ENCODE results near the gene THEMIS. TPM values are rescaled to one million over a fixed set of nuclear protein-coding genes. Genes with fewer than 3 reads are reported as not detected.

Gene THEMIS
- total RNA-seq, 1 donor from 2014 or later, result 0.13 TPM

DNA sequence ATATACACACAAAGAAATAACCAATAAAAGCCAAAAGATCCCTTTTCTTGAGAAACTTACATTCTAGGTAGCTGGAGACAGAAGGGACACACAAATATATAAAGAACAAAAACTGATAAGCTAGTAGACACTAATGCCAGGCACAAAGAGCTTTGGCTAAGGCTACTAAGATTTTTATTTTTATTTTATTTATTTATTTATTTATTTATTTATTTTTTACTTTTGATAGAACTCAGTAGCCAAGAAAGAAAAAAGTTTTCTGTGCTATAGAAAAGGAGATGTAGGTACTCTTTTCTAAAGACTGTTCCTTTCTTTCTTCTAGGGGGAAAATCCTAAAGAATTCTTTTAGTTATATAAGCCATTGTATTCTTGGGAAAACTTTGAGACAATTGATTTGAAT lies 34.1 kb downstream of the THEMIS start:
- DNase-seq (ENCODE audit: low spot score), result no peak
- ATAC-seq, result no peak

DNA sequence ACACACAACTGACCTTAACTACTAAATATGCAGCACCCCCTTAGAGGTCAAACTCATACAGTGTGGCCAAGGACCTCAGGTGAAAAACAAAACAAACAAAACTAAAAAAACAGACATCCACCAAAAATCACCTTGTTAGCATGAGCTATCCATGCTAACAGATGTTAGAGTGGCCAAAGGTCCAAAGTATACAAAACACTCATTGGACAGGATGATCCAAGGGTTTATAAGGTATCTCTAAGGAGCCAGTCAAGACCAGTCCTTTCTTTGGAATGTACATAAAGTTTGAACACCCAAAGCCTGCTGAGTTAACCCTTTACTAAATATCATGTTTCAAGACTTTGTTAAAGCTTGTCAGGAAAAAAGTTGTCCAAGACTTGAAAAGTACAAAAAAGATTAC lies 35.8 kb downstream of the THEMIS start:
- no peak for ATAC-seq
- DNase-seq (ENCODE audit: low spot score), result no peak

DNA sequence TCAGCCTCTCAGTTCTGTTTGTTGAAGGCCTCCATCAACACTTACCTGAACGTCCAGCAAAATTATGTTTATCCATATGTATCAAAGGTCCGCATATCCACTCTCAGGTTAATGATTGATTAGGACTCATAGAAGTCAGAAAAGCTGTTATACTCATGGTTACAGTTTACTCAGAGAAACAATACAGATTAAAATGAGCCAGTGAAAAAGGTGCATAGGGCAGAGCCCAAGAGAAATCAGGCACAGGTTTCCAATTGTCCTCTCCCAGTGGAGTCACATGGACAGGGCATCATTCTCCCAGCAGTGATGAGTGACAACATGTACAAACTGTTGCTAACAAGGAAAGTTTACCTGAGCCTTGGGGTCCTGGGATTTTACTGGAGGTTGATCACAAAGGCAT lies 36.2 kb downstream of the THEMIS start:
- DNase-seq (ENCODE audit: low spot score) (no peak), ATAC-seq (no peak)

DNA sequence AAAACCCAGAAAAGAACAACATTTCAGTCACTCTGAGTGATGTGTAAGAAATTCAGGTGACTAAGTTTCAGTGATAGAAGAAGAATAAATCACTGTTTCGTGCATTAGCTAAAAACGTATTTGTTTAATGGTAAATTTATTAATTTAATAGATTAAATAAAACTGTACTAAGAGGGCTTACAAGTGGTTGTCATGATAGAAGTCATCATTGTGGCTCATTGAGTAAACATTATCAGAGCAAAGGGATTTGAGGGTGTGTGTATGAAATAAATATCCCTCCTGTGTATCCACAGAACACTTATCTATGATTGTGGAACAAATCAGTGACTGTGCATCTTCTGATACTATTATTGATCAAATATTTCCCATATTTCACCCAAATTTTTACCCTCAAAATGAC lies 40.1 kb downstream of the THEMIS start:
- DNase-seq (ENCODE audit: low spot score) (no peak), ATAC-seq (no peak)

DNA sequence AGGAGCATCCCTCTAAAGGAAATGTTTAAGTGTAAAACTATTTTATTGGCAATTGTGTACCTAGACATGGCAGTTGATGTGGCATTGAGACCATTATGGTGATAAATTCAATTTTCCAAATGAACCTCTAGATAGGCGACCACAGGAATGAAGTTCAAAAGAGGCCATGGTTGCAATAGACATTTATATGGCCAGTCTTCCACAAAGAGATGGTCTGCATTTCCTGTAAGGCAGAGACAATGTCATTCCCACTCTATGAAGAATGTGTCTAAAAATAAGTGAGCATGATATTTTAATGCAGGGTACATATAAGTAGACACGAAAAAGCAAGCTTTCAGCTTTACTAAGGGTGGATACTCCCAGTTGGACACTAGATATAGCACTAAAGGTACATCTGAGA lies 40.9 kb downstream of the THEMIS start:
- DNase-seq (ENCODE audit: low spot score) (no peak), ATAC-seq (no peak)

DNA sequence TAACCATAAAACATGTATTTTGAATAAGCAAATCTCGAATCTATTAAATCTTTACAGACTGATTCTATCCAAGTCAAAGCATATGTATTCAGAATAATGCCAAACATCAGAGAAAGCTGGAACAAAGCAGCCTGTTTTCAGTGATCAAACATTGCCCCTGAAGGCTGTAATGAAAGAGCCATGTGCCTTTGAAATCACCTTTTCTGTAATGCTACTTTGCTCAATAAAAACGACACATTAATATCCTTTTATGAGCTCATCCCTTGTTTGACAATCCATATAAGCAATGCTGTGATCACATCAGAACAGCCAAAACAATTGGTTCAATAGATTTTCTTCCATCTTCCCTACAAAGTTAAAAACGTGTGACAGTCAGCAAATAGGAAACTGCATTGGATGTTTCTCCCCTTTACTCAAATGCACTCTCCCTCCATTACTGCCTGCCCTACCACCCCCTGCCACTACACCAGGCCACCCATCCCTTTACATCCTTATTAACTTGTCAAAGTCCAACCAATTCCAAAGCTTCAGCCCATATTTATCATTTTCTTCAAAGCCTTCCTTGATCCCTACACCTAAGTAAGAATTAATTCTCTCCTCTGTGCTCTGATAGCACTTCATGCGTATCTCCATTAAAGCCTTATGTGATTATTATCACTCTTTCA lies 42.0 kb downstream of the THEMIS start:
- DNase-seq (ENCODE audit: low spot score), result no peak
- no peak for ATAC-seq

DNA sequence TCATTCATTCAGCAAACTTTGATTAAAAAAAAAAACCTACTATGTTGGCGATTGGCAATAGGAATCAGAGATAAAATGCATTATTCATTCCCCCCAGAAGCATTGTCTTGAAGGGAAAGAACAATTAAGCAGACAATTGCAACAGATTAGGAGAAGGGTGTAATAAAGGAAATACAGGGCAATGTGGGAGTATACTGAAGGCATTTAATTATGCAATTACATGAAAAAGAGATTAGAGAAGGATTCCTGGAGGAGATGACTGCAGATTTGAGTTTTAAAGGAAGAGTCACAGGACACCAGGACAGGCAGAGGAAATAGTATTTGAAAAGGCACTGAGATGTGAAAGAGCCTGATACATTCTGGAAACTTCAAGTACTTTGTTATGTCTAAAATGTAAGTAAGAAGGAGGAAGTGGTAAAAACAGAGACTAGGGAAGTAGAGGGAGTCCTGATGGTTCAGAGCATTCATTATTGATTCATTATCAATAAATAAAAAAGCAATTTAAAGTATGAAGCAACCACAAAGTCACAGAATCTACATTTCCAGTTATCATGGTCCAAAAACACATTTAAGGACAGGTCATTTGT lies 43.7 kb downstream of the THEMIS start:
- ATAC-seq (no peak), DNase-seq (ENCODE audit: low spot score) (no peak)

DNA sequence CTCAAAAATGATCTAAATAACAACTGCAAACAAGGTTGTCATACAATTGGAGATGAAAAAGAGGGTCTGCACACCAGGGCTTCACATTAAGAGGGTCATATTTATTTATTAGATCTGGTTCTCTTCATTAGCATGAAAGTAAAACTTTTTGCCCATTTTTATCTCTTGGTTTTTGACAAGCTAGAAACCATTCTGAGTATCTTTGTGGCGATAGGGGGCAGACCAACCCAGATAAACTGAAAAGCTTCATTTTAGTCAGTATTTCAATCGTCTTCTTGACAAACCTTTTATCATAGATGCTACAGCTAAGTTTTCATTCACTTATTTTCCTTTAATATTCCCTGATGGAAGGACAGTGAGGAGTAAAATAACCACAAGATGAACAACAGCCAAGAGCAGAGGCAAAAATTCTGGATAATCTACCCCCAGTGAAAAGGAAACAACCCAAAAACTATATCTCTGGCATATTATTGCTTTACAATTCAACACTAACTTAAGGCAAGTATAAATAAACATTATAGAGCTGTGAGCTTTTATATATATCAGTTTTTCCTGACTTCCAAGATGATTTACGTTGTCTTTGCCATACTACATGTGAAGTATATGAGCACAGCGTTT lies 45.2 kb downstream of the THEMIS start:
- peak; percentile 67 for ATAC-seq
- no peak for DNase-seq (ENCODE audit: low spot score)

DNA sequence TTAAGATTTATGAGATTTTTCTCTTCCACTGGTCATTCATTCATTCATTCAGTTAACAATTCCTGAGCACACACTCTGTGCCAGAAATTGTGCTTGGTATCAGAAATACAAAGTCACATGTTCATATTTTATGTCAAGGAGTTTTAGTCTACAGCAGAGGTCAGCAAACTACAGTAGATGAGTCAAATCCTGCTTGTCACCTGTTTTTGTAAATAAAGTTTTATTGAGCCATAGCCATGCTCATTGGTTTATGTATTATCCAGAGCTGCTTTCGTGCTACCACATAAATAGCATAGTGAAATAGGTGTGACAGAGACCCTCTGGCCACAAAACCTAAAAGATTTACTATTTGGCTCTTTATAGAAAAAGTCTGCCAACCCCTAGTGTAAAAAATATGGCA lies 46.8 kb downstream of the THEMIS start:
- DNase-seq (ENCODE audit: low spot score) (no peak), ATAC-seq (no peak)

DNA sequence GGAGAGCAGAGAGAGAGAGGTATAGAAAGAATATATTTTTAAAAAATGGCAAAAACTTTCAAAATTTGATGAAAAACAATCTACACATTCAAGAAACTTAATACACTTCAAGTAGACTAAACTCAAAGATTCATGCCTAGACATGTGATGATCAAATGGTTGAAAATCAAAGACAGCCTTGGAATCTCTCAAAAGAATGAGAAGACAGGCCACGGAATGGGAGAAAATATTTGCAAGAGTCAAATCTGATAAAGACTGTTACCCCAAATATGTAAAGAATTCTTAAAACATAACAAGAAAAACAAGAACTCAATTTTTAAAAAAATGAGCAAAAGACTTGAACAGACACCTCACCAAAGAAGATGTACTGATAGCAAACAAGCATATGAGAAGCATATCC lies 49.7 kb downstream of the THEMIS start:
- DNase-seq (ENCODE audit: low spot score), result no peak
- no peak for ATAC-seq

DNA sequence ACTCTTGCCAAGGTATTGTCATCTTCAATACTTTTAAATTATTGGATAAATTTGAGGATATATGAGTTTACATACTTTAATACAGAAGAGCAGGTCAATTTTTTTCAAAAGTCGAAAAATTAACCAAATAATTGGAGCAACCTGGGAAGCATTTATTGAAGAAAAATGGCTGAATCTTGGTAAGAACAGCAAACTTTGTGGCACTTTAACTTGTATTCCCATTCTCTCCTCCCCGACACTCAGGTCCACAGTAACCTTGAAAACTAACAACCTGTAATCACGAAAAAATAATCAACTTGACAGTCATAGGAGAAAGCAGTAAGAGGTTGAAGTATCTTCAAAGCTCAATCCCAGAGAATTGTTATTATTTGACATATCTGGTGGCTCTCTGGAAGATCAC lies 55.6 kb downstream of the THEMIS start:
- ATAC-seq (no peak), DNase-seq (ENCODE audit: low spot score) (no peak)

DNA sequence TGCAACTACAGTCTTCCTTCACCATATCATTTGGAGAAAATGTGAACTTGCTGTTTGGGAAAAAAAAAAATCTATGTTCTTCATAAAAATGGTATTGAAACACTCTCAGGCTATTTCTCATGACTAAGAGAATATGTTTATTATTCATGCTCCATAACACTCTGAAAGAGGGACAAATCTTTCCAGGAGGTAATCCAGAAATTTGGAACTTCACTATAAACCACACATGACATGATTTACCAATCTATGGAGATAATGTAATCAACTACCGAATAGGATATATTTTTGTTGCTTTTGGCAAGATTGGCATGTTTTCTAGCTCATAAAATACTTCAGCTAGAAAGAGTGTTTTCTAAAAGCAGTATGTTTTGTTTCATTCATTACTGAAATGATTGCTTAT lies 56.3 kb downstream of the THEMIS start:
- ATAC-seq (no peak), DNase-seq (ENCODE audit: low spot score) (no peak)

DNA sequence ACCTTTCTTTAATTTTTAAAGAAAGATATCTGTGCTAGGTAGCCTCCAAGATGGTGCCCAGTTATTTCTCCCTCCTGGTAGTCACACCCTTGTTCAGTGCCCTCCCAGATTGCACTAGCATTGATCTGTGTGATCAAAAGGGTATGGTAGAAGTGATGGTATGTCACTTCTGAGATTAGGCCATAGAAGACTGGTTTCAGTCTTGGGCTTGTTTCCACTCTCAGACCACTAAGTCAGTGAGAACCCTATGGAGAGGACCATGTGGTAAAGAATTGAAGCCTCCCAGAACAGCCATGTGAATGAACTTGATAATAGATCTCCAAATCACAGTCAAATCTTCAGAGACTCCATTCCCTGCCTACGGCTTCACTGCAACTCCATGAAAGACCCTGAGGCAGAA lies 57.3 kb downstream of the THEMIS start:
- DNase-seq (ENCODE audit: low spot score) (no peak), ATAC-seq (no peak)

DNA sequence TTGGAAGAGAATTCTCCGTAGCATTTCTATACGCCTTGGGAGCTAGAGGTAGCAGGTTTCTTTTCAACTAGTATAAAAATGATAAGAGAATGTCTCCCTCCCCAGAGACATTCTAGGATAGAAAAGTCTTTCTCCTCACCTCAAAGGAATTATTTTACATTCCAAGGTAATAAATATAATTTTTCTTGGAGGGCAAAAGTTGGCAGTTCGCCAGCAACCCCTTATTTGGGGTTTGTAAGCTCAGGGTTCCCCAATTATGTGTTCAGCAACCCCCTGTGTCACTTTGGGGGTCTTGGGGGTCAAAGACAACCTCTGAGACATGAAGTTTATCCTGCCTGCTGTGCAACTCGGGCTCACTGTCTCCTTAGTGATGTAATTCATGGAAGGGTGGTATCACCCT lies 58.3 kb downstream of the THEMIS start:
- DNase-seq (ENCODE audit: low spot score) (no peak), ATAC-seq (no peak)

DNA sequence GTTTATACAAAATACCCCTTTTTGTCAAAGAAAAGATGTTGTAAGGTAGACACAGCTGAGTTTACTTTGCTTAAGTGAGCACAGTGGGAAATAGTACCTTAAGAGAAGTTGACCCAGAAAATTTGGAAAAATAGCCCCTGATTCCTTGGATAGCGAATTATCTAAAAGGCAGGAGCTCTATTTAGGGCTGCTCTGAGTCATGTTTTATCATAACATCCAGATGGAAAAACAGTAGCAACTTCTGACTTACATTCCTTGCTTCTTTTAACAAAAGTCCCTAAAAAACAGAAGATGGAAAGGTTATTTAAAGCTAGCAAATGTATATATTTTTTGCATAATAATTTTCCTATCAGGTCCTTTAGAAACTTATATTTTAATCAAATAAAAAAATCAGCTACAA lies 59.0 kb downstream of the THEMIS start:
- DNase-seq (ENCODE audit: low spot score), result no peak
- ATAC-seq, result no peak

DNA sequence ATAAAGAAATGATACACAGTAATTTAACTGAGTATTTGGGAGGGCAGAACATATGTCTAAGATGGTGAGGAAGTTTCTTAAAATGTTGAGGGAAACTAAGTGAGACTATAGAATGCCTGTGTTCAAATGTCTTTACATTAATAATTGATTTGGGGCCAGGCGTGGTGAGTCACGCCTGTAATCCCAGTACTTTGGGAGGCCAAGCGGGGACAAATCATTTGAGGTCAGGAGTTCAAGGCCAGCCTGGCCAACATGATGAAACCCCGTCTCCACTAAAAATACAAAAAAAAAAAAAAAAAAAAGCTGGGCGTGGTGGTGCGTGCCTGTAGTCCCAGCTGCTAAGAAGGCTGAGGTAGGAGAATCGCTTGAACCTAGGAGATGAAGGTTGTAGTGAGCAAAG lies 66.7 kb downstream of the THEMIS start:
- DNase-seq (ENCODE audit: low spot score), result no peak
- no peak for ATAC-seq

DNA sequence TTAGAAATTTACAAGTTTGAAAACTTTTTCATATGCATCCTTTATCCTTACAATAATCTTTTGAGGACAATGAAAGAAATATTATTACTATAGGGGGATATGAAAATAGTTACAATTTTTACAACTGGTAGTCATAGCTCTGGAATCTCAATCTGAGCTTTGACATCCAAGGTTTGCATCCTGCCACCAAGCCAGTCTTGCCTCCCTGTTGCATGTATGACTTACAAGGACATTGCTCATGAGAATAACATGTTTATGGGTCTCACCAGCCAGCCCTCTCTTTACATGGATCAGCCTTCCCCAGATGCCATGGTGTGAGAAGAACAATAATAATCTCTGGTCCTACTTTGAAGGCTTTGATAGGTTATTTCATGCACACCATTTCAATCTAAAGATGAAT lies 67.5 kb downstream of the THEMIS start:
- ATAC-seq, result no peak
- DNase-seq (ENCODE audit: low spot score), result no peak

DNA sequence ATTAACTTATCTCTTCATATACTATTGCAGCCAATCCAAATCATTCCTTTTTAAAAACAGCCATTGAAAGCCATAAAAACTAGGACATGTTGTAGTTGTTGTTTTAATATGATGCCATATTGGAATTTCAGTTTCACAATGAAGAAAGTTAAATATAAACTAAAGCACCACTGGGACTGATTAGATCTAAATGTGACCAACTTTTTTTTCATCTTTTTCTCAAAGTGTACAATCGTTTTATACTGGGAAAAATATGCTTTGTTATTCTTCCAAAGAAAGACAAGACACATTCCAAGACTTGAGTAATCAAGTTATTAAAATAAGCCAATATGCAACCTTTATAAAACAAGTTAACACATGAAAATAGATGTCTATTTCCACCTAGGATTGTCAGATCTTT lies 68.5 kb downstream of the THEMIS start:
- no peak for DNase-seq (ENCODE audit: low spot score)
- no peak for ATAC-seq

DNA sequence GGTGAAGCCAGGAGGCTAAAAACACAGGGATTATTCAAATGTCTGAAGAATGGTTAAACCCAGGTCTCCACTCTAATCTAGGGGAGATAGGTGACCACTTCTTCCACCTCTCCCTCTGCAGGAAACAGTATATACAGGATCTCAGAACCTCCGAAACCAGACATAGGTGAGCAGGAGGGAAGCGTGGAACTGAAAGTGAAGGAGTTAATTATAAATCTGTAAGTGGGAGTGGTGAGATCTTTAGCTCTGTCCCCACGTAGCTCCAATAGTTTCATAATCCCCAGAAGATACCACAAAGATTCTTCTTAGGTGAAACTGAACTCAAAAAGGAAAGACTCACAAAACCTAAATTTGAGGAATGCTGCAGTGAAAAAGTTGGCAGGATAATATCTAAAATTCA lies 76.8 kb downstream of the THEMIS start:
- no peak for DNase-seq (ENCODE audit: low spot score)
- ATAC-seq, result no peak

DNA sequence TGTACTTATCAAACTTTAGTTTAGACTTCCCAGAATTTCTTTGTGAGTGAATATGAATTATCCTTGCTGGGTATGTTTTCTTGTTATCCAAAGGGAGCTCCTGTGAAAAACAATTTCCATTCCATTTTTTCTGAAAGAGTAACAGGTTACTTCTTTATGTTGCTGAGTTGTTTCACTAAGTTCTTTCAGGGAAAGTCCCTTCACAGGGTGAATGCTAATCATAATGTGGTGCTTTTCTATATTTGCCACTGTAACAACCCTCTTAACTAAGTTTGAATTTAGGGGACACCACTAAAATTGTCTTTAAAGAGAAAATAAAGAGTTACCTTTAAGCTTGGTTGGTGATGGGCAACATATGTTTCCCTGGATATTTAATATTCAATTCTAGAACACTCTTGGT lies 79.4 kb downstream of the THEMIS start:
- DNase-seq (ENCODE audit: low spot score) (no peak), ATAC-seq (no peak)

DNA sequence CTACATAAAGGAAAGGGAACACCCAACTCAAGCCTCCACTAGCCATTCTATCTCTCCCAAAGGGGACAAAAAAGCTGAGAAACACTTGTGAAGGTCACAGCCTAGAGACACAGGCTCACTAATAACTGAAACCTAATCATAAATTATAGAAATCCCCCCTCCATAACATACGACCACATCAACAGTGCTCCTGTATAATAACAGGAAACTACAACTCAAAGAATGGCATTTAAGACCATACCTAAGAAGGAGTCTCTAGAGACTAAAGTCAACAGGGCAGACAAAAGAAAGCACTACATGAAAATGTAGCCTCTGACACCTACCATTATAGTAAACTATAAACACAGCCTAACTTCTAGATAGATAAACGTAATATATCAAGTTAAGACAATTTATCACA lies 82.7 kb downstream of the THEMIS start:
- ATAC-seq (no peak), DNase-seq (ENCODE audit: low spot score) (no peak)

DNA sequence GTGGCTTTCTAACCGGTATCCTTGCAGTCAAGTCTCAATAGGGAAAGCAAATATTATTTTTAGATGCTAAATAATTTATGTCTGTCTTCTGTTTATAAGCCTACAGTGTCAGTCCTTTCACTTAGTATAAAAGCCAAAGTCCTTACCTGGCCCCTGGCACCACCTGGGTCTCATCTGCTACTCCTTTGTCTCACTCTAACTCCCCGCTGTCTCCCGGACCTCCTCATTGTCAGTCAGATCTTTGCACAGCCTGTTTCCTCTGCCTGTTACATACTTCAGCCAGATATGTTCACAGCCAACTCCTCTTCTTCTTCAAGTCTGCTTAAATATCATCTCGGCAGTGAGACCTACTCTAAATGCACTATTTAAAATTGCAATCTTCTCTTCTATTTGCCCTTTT lies 84.2 kb downstream of the THEMIS start:
- no peak for ATAC-seq
- no peak for DNase-seq (ENCODE audit: low spot score)

DNA sequence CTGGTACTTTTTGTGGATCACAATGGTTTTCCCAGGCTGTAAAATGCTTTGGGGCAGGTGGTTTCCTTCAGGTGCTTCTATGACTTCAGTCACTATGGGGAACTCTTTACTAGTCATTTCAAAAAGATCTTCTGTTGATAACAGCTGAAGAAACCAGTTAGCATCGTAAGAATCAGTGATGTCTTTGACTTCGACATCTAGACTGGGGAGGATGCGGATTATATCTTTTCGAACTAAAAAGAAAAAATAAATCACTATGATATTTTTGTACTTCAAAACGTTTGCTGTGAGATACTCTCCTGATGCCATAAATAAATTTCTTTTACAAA lies 87.2 kb downstream of the THEMIS start:
- no peak for DNase-seq (ENCODE audit: low spot score)
- no peak for ATAC-seq

All from left lobe of liver (tissue), 2 donors.